Dendritic cell treated with granulocyte-macrophage colony-stimulating factor and Interleukin-4, amounts not matched to agents 40 ng/mL and 50 ng/mL, for 4 days (primary cell): ENCODE data around the gene SELENON.

ENCODE experiments used
- H3K27ac Mint-ChIP-seq: one replicate; pipeline ENCODE4 v1.8.0; 2022; ENCODE audit warnings: mild to moderate bottlenecking, mixed read lengths
- H3K27me3 Mint-ChIP-seq: one replicate; pipeline ENCODE4 v1.8.0; 2022; ENCODE audit warnings: mild to moderate bottlenecking, mixed read lengths
- H3K36me3 Mint-ChIP-seq: one replicate; pipeline ENCODE4 v1.8.0; 2022; ENCODE audit warnings: low read depth, mixed read lengths
- H3K4me1 Mint-ChIP-seq: one replicate; pipeline ENCODE4 v1.8.0; 2022; ENCODE audit warnings: low read depth, mixed read lengths
- H3K4me3 Mint-ChIP-seq: one replicate; pipeline ENCODE4 v1.8.0; 2022; ENCODE audit warnings: mild to moderate bottlenecking, moderate library complexity, mixed read lengths
- H3K9me3 Mint-ChIP-seq: one replicate; pipeline ENCODE4 v1.8.0; 2022; ENCODE audit warnings: mixed read lengths
- intact Hi-C: fragments of 100-400 bp; cut with micrococcal nuclease; formaldehyde crosslinking; loops from one replicate; pipeline ENCODE4 v1.15.0; 2022

The SELENON gene

GRCh38 chr1:25774206-25774803 lies 25.7 kb upstream of the SELENON start:
- Mint-ChIP-seq H3K27ac (no peak overlapping the region), H3K9me3 (no peaks in the 10 kb centered on the region), H3K27me3 (peaks cover 15% of the 10 kb centered on the region), H3K4me1 (peaks cover 15% of the 10 kb centered on the region), H3K36me3 (peaks cover 86% of the 10 kb centered on the region), H3K4me3 (no peak overlapping the region)
- intact Hi-C loops: no loop called here

GRCh38 chr1:25774921-25775771 lies 24.8 kb upstream of the SELENON start:
- peaks cover 13% of the 10 kb centered on the region for H3K4me1 Mint-ChIP-seq
- intact Hi-C loops: no loop called here
- no peak overlapping the region for H3K4me3 Mint-ChIP-seq
- peaks cover 9% of the 10 kb centered on the region for H3K27me3 Mint-ChIP-seq
- no peak overlapping the region for H3K27ac Mint-ChIP-seq
- H3K36me3 Mint-ChIP-seq: peaks cover 77% of the 10 kb centered on the region
- H3K9me3 Mint-ChIP-seq: no peaks in the 10 kb centered on the region

GRCh38 chr1:25779388-25779787 lies 20.6 kb upstream of the SELENON start:
- Mint-ChIP-seq H3K4me3 (no peak overlapping the region), H3K27ac (no peak overlapping the region), H3K36me3 (peaks cover 67% of the 10 kb centered on the region), H3K9me3 (no peaks in the 10 kb centered on the region), H3K27me3 (no peaks in the 10 kb centered on the region), H3K4me1 (no peaks in the 10 kb centered on the region)
- intact Hi-C loops: no loop called here

GRCh38 chr1:25779894-25780293 lies 20.1 kb upstream of the SELENON start:
- Mint-ChIP-seq H3K9me3 (no peaks in the 10 kb centered on the region), H3K27me3 (no peaks in the 10 kb centered on the region), H3K4me3 (no peak overlapping the region), H3K4me1 (no peaks in the 10 kb centered on the region), H3K27ac (no peak overlapping the region), H3K36me3 (peaks cover 70% of the 10 kb centered on the region)
- intact Hi-C loops: no loop called here

GRCh38 chr1:25780318-25781129 lies 19.5 kb upstream of the SELENON start:
- H3K27ac Mint-ChIP-seq: no peak overlapping the region

GRCh38 chr1:25781130-25781433 lies 18.9 kb upstream of the SELENON start:
- Mint-ChIP-seq H3K9me3 (no peaks in the 10 kb centered on the region), H3K4me1 (peaks cover 6% of the 10 kb centered on the region), H3K27ac (no peak overlapping the region), H3K27me3 (no peaks in the 10 kb centered on the region), H3K36me3 (peaks cover 72% of the 10 kb centered on the region), H3K4me3 (no peak overlapping the region)
- intact Hi-C loops: no loop called here

More at GRCh38 chr1:25780318-25781129, 19.5 kb upstream of the SELENON start:
- Mint-ChIP-seq H3K9me3 (no peaks in the 10 kb centered on the region), H3K27me3 (no peaks in the 10 kb centered on the region), H3K4me1 (peaks cover 4% of the 10 kb centered on the region), H3K36me3 (peaks cover 70% of the 10 kb centered on the region), H3K4me3 (no peak overlapping the region)
- intact Hi-C loops: no loop called here

GRCh38 chr1:25782608-25783201 lies 17.3 kb upstream of the SELENON start:
- Mint-ChIP-seq H3K27me3 (no peaks in the 10 kb centered on the region), H3K4me3 (no peak overlapping the region), H3K4me1 (peaks cover 6% of the 10 kb centered on the region), H3K9me3 (no peaks in the 10 kb centered on the region), H3K36me3 (peaks cover 69% of the 10 kb centered on the region), H3K27ac (no peak overlapping the region)
- intact Hi-C loops: no loop called here

GRCh38 chr1:25784575-25785051 lies 15.4 kb upstream of the SELENON start:
- H3K4me3 Mint-ChIP-seq: no peak overlapping the region
- intact Hi-C loops: no loop called here
- H3K27me3 Mint-ChIP-seq: no peaks in the 10 kb centered on the region
- no peak overlapping the region for H3K27ac Mint-ChIP-seq
- no peaks in the 10 kb centered on the region for H3K9me3 Mint-ChIP-seq
- peaks cover 63% of the 10 kb centered on the region for H3K36me3 Mint-ChIP-seq
- peaks cover 6% of the 10 kb centered on the region for H3K4me1 Mint-ChIP-seq

- Mint-ChIP-seq H3K27me3 (no peaks in the 10 kb centered on the region), H3K4me3 (no peak overlapping the region), H3K4me1 (peaks cover 6% of the 10 kb centered on the region), H3K27ac (no peak overlapping the region), H3K36me3 (peaks cover 70% of the 10 kb centered on the region), H3K9me3 (no peaks in the 10 kb centered on the region)
- intact Hi-C loops: no loop called here
Measured at GRCh38 chr1:25785333-25786067, 14.5 kb upstream of the SELENON start.

GRCh38 chr1:25786887-25787759 lies 12.9 kb upstream of the SELENON start:
- intact Hi-C loops: no loop called here
- H3K9me3 Mint-ChIP-seq: no peaks in the 10 kb centered on the region

GRCh38 chr1:25787760-25788166 lies 12.2 kb upstream of the SELENON start:
- intact Hi-C loops: no loop called here
- Mint-ChIP-seq H3K27ac (no peak overlapping the region), H3K36me3 (peaks cover 66% of the 10 kb centered on the region), H3K27me3 (no peaks in the 10 kb centered on the region), H3K9me3 (no peaks in the 10 kb centered on the region), H3K4me1 (peaks cover 6% of the 10 kb centered on the region), H3K4me3 (no peak overlapping the region)

More at GRCh38 chr1:25786887-25787759, 12.9 kb upstream of the SELENON start:
- peaks cover 73% of the 10 kb centered on the region for H3K36me3 Mint-ChIP-seq
- H3K27ac Mint-ChIP-seq: no peak overlapping the region
- H3K4me1 Mint-ChIP-seq: peaks cover 6% of the 10 kb centered on the region
- H3K4me3 Mint-ChIP-seq: no peak overlapping the region
- H3K27me3 Mint-ChIP-seq: no peaks in the 10 kb centered on the region

- H3K36me3 Mint-ChIP-seq: peaks cover 42% of the 10 kb centered on the region
- peaks cover 3% of the 10 kb centered on the region for H3K27me3 Mint-ChIP-seq
- no peaks in the 10 kb centered on the region for H3K9me3 Mint-ChIP-seq
- intact Hi-C loops: no loop called here
- H3K27ac Mint-ChIP-seq: no peak overlapping the region
- no peak overlapping the region for H3K4me3 Mint-ChIP-seq
- peaks cover 3% of the 10 kb centered on the region for H3K4me1 Mint-ChIP-seq
Measured at GRCh38 chr1:25790472-25790871, 9.5 kb upstream of the SELENON start.
